ENCODE data around the gene TMEM143. TPM values are rescaled to one million over a fixed set of nuclear protein-coding genes. Genes with fewer than 3 reads are reported as not detected.
"Not testable (repeated sequence)": the region's sequence is repeated elsewhere in the genome, so short reads cannot be mapped to it uniquely, and the experiment has no call there.

The TMEM143 gene
- 2.4 and 4.0 TPM in 2 replicates for total RNA-seq (2014; rRNA removed; shearing (Covaris generic))
- 7.3 and 8.1 TPM in 2 replicates for polyA plus RNA-seq (2014; cell fraction: nucleus; rRNA removed)

GRCh38 chr19:48363810-48364597, at the start of gene TMEM143, which contains the start of gene SYNGR4:
Gene TMEM143, minus strand, starts transcription at chr19:48363940. Its CDS starts 20 bp downstream, at chr19:48363920.
Gene SYNGR4, plus strand, starts transcription at chr19:48364367. Its CDS starts 1,476 bp downstream, at chr19:48365843.
- peak; percentile 99 for DNase-seq (ENCODE audit: extremely low read depth, low read depth)

GRCh38 chr19:48405850-48406249, 42.1 kb upstream of the TMEM143 start:
- DNase-seq (ENCODE audit: extremely low read depth, low read depth): no peak

GRCh38 chr19:48405010-48405659, 41.4 kb upstream of the TMEM143 start:
- DNase-seq (ENCODE audit: extremely low read depth, low read depth): no peak

- DNase-seq (ENCODE audit: extremely low read depth, low read depth): no peak
Observed at GRCh38 chr19:48403606-48404005, 39.9 kb upstream of the TMEM143 start.

- no peak for DNase-seq (ENCODE audit: extremely low read depth, low read depth)
Observed at GRCh38 chr19:48401287-48401686, 37.5 kb upstream of the TMEM143 start.

- DNase-seq (ENCODE audit: extremely low read depth, low read depth): peak; percentile 40
Observed at GRCh38 chr19:48400018-48400742, 36.4 kb upstream of the TMEM143 start.

GRCh38 chr19:48398375-48399235, 34.9 kb upstream of the TMEM143 start:
- peak; percentile 78 for DNase-seq (ENCODE audit: extremely low read depth, low read depth)

- no peak for DNase-seq (ENCODE audit: extremely low read depth, low read depth)
Observed at GRCh38 chr19:48398102-48398374, 34.3 kb upstream of the TMEM143 start.

- no peak for DNase-seq (ENCODE audit: extremely low read depth, low read depth)
Observed at GRCh38 chr19:48397263-48398101, 33.7 kb upstream of the TMEM143 start.

GRCh38 chr19:48396824-48397176, 33.1 kb upstream of the TMEM143 start:
- DNase-seq (ENCODE audit: extremely low read depth, low read depth): no peak

GRCh38 chr19:48396016-48396823, 32.5 kb upstream of the TMEM143 start:
- no peak for DNase-seq (ENCODE audit: extremely low read depth, low read depth)

- no peak for DNase-seq (ENCODE audit: extremely low read depth, low read depth)
Observed at GRCh38 chr19:48395499-48395898, 31.8 kb upstream of the TMEM143 start.

GRCh38 chr19:48395170-48395455, 31.4 kb upstream of the TMEM143 start:
- DNase-seq (ENCODE audit: extremely low read depth, low read depth): no peak

- no peak for DNase-seq (ENCODE audit: extremely low read depth, low read depth)
Observed at GRCh38 chr19:48394331-48395169, 30.8 kb upstream of the TMEM143 start.

- no peak for DNase-seq (ENCODE audit: extremely low read depth, low read depth)
Observed at GRCh38 chr19:48393559-48394330, 30.0 kb upstream of the TMEM143 start, which contains the start of gene GRIN2D. Gene GRIN2D, plus strand, starts transcription at chr19:48393668. Its CDS starts 4,725 bp downstream, at chr19:48398393.

GRCh38 chr19:48392860-48393558, 29.3 kb upstream of the TMEM143 start:
- DNase-seq (ENCODE audit: extremely low read depth, low read depth): no peak

GRCh38 chr19:48392006-48392344, 28.2 kb upstream of the TMEM143 start:
- DNase-seq (ENCODE audit: extremely low read depth, low read depth): not testable (repeated sequence)
